IMR-90 (cell line): ENCODE data around the gene LMO2.

Experiments
- CHD1 ChIP-seq: IDR thresholded peaks from 2 replicates; pipeline ENCODE4 v1.6.1; 2012; ENCODE audit warnings: low read depth, low read length, improper control_type of control experiment
- FOS ChIP-seq: fragments of 150-350 bp; IDR thresholded peaks from 2 replicates; pipeline ENCODE4 v1.6.1; 2016; ENCODE audit warnings: low read depth, low read length
- MAZ ChIP-seq: IDR thresholded peaks from 2 replicates; pipeline ENCODE4 v1.6.1; 2012; ENCODE audit warnings: low read depth, mild to moderate bottlenecking, low read length, improper control_type of control experiment, moderate library complexity, borderline replicate concordance
- NFE2L2 ChIP-seq: fragments of 150-350 bp; IDR thresholded peaks from 2 replicates; pipeline ENCODE4 v1.6.1; 2016; ENCODE audit warnings: low read depth, mild to moderate bottlenecking, low read length
- POLR2A ChIP-seq: IDR thresholded peaks from 2 replicates; pipeline ENCODE4 v1.6.1; 2012; ENCODE audit warnings: mild to moderate bottlenecking, low read depth, low read length
- RAD21 ChIP-seq: IDR thresholded peaks from 2 replicates; pipeline ENCODE4 v1.6.1; 2012; ENCODE audit warnings: low read length, improper control_type of control experiment
- RFX5 ChIP-seq: IDR thresholded peaks from 2 replicates; pipeline ENCODE4 v1.8.0; 2012; ENCODE audit warnings: low read depth, mild to moderate bottlenecking, low read length, moderate library complexity
- SMC3 ChIP-seq: fragments of 150-350 bp; IDR thresholded peaks from 2 replicates; pipeline ENCODE4 v1.6.1; 2016; ENCODE audit warnings: low read depth, mild to moderate bottlenecking, antibody characterized with exemption, low read length, moderate library complexity
- TF ChIP-seq, protein P1 (sequence below): conservative IDR thresholded peaks from 2 replicates; pipeline ENCODE4 v1.5.1; 2012; ENCODE audit warnings: mild to moderate bottlenecking, low read depth, low read length, improper control_type of control experiment
- TF ChIP-seq, protein P2 (sequence below): fragments of 150-350 bp; IDR thresholded peaks from 2 replicates; pipeline ENCODE4 v1.6.1; 2017; ENCODE audit warnings: mild to moderate bottlenecking, antibody characterized with exemption, low read length, low read depth

DNA sequence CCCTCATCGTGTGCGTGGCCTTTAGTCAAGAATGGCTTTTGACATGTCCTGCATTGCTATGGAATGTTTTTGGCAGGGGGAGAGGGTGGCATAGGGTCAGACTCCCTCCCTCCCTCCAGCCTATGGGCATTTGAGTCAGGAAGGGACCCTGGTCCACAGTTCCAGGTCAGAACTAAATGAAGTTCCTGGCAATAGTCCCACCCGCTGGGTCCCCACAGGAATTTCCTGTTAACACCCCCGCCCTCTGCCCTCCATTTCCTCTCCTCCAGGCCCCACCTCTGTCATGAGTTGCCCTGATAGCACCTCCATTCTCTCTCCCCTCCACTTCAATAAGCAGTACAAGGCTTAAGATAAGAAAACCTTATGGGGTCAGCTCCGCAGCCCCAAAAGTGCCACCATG lies 40.8 kb upstream of the LMO2 start:
- TF ChIP-seq, protein P1, sequence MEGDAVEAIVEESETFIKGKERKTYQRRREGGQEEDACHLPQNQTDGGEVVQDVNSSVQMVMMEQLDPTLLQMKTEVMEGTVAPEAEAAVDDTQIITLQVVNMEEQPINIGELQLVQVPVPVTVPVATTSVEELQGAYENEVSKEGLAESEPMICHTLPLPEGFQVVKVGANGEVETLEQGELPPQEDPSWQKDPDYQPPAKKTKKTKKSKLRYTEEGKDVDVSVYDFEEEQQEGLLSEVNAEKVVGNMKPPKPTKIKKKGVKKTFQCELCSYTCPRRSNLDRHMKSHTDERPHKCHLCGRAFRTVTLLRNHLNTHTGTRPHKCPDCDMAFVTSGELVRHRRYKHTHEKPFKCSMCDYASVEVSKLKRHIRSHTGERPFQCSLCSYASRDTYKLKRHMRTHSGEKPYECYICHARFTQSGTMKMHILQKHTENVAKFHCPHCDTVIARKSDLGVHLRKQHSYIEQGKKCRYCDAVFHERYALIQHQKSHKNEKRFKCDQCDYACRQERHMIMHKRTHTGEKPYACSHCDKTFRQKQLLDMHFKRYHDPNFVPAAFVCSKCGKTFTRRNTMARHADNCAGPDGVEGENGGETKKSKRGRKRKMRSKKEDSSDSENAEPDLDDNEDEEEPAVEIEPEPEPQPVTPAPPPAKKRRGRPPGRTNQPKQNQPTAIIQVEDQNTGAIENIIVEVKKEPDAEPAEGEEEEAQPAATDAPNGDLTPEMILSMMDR: no peak
- TF ChIP-seq POLR2A (no peak), MAZ (no peak), RFX5 (no peak), RAD21 (no peak), FOS (no peak), NFE2L2 (no peak), SMC3 (no peak), CHD1 (no peak)
- TF ChIP-seq, protein P2, sequence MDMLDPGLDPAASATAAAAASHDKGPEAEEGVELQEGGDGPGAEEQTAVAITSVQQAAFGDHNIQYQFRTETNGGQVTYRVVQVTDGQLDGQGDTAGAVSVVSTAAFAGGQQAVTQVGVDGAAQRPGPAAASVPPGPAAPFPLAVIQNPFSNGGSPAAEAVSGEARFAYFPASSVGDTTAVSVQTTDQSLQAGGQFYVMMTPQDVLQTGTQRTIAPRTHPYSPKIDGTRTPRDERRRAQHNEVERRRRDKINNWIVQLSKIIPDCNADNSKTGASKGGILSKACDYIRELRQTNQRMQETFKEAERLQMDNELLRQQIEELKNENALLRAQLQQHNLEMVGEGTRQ: no peak
